Caki2 (cell line): ENCODE measurements around the gene LDLRAD4. TPM values are rescaled to one million over a fixed set of nuclear protein-coding genes. Genes with fewer than 3 reads are reported as not detected.

ENCODE experiments used
- DNase-seq: peaks from one replicate; pipeline ENCODE4 v3.0.0-alpha.2; 2015; ENCODE audit warnings: low read depth
- in situ Hi-C: cut with HindIII; loops from 2 replicates; pipeline ENCODE4 v1.10.0; 2016; ENCODE audit warnings: low sequenced_read_pairs, low pct_unique_long_range_greater_than_20kb, mixed read lengths
- total RNA-seq: library from RNA; depleted of rRNA; stranded (reverse); fragments of >200 nt; shearing (Covaris generic); gene quantifications from 2 replicates; pipeline ENCODE4 v1.2.3, GENCODE V29; 2014; ENCODE audit warnings: low replicate concordance

LDLRAD4 gene
- total RNA-seq, 1 experiment from 2014 or later = 0.44 TPM

GRCh38 chr18:13288509-13289133, 70.1 kb downstream of the LDLRAD4 start:
- in situ Hi-C loops = no loop called here
- no peak for DNase-seq

GRCh38 chr18:13289481-13290205, 71.1 kb downstream of the LDLRAD4 start:
- DNase-seq = no peak
- in situ Hi-C loops = no loop called here

- in situ Hi-C loops = no loop called here
- DNase-seq = no peak
Measured at GRCh38 chr18:13290856-13291271, 72.3 kb downstream of the LDLRAD4 start.

- no peak for DNase-seq
- in situ Hi-C loops = no loop called here
Measured at GRCh38 chr18:13291299-13291698, 72.7 kb downstream of the LDLRAD4 start.

GRCh38 chr18:13291745-13292447, 73.3 kb downstream of the LDLRAD4 start:
- in situ Hi-C loops = no loop called here
- no peak for DNase-seq

GRCh38 chr18:13292736-13293135, 74.2 kb downstream of the LDLRAD4 start:
- in situ Hi-C loops = no loop called here
- DNase-seq = no peak

GRCh38 chr18:13294309-13294708, 75.7 kb downstream of the LDLRAD4 start:
- in situ Hi-C loops = no loop called here
- DNase-seq = no peak

GRCh38 chr18:13295894-13296293, 77.3 kb downstream of the LDLRAD4 start:
- in situ Hi-C loops = no loop called here
- no peak for DNase-seq

- in situ Hi-C loops = no loop called here
- no peak for DNase-seq
Measured at GRCh38 chr18:13296867-13297574, 78.5 kb downstream of the LDLRAD4 start.

GRCh38 chr18:13298262-13298661, 79.7 kb downstream of the LDLRAD4 start:
- in situ Hi-C loops = no loop called here
- DNase-seq = no peak

GRCh38 chr18:13300029-13300428, 81.5 kb downstream of the LDLRAD4 start:
- in situ Hi-C loops = no loop called here
- DNase-seq = no peak

GRCh38 chr18:13300796-13301195, 82.2 kb downstream of the LDLRAD4 start:
- in situ Hi-C loops = no loop called here
- no peak for DNase-seq

- DNase-seq = no peak
Measured at GRCh38 chr18:13302040-13302439, 83.5 kb downstream of the LDLRAD4 start.

GRCh38 chr18:13302457-13303225, 84.1 kb downstream of the LDLRAD4 start:
- DNase-seq = no peak
- in situ Hi-C loops = no loop called here

More at GRCh38 chr18:13302040-13302439, 83.5 kb downstream of the LDLRAD4 start:
- in situ Hi-C loops = no loop called here

GRCh38 chr18:13303756-13304364, 85.3 kb downstream of the LDLRAD4 start:
- DNase-seq = no peak
- in situ Hi-C loops = no loop called here

- in situ Hi-C loops = no loop called here
- no peak for DNase-seq
Measured at GRCh38 chr18:13305301-13305700, 86.7 kb downstream of the LDLRAD4 start.

- no peak for DNase-seq
- in situ Hi-C loops = no loop called here
Measured at GRCh38 chr18:13306583-13306982, 88.0 kb downstream of the LDLRAD4 start.

- no peak for DNase-seq
- in situ Hi-C loops = no loop called here
Measured at GRCh38 chr18:13308369-13308768, 89.8 kb downstream of the LDLRAD4 start.
